Panc1 (cell line): ENCODE results near the gene KRT16. TPM values are rescaled to one million over a fixed set of nuclear protein-coding genes. Genes with fewer than 3 reads are reported as not detected.
"Not testable (repeated sequence)": the region's sequence is repeated elsewhere in the genome, so short reads cannot be mapped to it uniquely, and the experiment has no call there.

Experiments used
- ATAC-seq: fragments of 200-7000 bp; cut with Tn5 transposase; 2 replicates; pipeline ENCODE4 v1.9.1; 2020; ENCODE audit warnings: mild to moderate bottlenecking, moderate library complexity
- BruUV-seq: library from RNA; stranded (reverse); fragments of 400-500 nt; replicated peaks from 2 replicates; lab custom pipeline; 2021; lab: Mats Ljungman, UMichigan
- CTCF ChIA-PET: fragments of 300-600 bp; sonication (Branson Sonifier 250); formaldehyde crosslinking; loops from one replicate; lab custom pipeline; 2022; ENCODE audit warnings: antibody characterized with exemption; lab: Charles Lee
- POLR2A ChIA-PET: fragments of 300-600 bp; sonication (Branson Sonifier 250); formaldehyde crosslinking; loops from one replicate; lab custom pipeline; 2022; ENCODE audit warnings: antibody characterized with exemption; lab: Charles Lee
- DNase-seq: peaks from one replicate; pipeline ENCODE4 v3.0.0-alpha.2; 2010; ENCODE audit warnings: low read depth, low spot score
- H3K27ac ChIP-seq: 2 replicates; pipeline ENCODE4 v1.5.1; 2011; ENCODE audit warnings: mild to moderate bottlenecking, low read length, inconsistent platforms
- H3K27me3 ChIP-seq: fragments of 200-500 bp; sonication (Bioruptor generic); 2 replicates; pipeline ENCODE4 v1.6.0; 2014; ENCODE audit warnings: low read length, inconsistent platforms; ENCODE audit not compliant: control insufficient read depth, insufficient read depth
- H3K36me3 ChIP-seq: fragments of 200-500 bp; sonication (Bioruptor generic); 2 replicates; pipeline ENCODE4 v1.5.1; 2014; ENCODE audit warnings: inconsistent platforms, mild to moderate bottlenecking, low read length, moderate library complexity; ENCODE audit not compliant: control insufficient read depth, insufficient read depth
- H3K4me1 ChIP-seq: 2 replicates; pipeline ENCODE4 v1.5.1; 2011; ENCODE audit warnings: inconsistent platforms, mild to moderate bottlenecking, low read length, moderate library complexity; ENCODE audit not compliant: control insufficient read depth, insufficient read depth
- H3K4me3 ChIP-seq, 2 experiments: 2 replicates each; pipeline ENCODE4 v1.5.1; 2011 to 2012; ENCODE audit warnings: low read depth in 2 of 2, low read length in 2 of 2, mild to moderate bottlenecking in 2 of 2, inconsistent platforms in 1 of 2, moderate library complexity in 1 of 2
- H3K9me3 ChIP-seq: fragments of 200-500 bp; sonication (Bioruptor generic); 2 replicates; pipeline ENCODE4 v1.5.1; 2014; ENCODE audit warnings: low read depth, mild to moderate bottlenecking, inconsistent platforms, low read length, moderate library complexity; ENCODE audit not compliant: control insufficient read depth, insufficient read depth
- CTCF ChIP-seq: fragments of 450-650 bp; IDR thresholded peaks from 2 replicates; pipeline ENCODE4 v1.5.1; 2017; ENCODE audit warnings: mild to moderate bottlenecking
- SIN3A ChIP-seq: IDR thresholded peaks from 2 replicates; pipeline ENCODE4 v1.6.1; 2012; ENCODE audit warnings: low read depth, mild to moderate bottlenecking, low read length, moderate library complexity, borderline replicate concordance; ENCODE audit not compliant: insufficient read depth
- TCF7L2 ChIP-seq: IDR thresholded peaks from 2 replicates; pipeline ENCODE4 v1.6.1; 2011; ENCODE audit warnings: mild to moderate bottlenecking, low read depth, low read length, inconsistent platforms
- in situ Hi-C: cut with HindIII; loops from 2 replicates; pipeline ENCODE4 v1.10.0; 2016; ENCODE audit warnings: low sequenced_read_pairs, low pct_unique_long_range_greater_than_20kb
- intact Hi-C: fragments of 100-400 bp; cut with micrococcal nuclease; formaldehyde crosslinking; loops from one replicate; pipeline ENCODE4 v1.10.0; 2022; ENCODE audit not compliant: unreplicated experiment
- total RNA-seq: library from RNA; stranded (reverse); gene quantifications from one replicate; pipeline ENCODE4 v1.2.1, GENCODE V29; 2021; ENCODE audit not compliant: unreplicated experiment
- TF ChIP-seq, protein P1 (sequence below), 2 experiments: IDR thresholded peaks; 2 replicates each; pipeline ENCODE4 v1.6.1; 2011 to 2012; ENCODE audit warnings: low read depth in 2 of 2, control low read depth in 1 of 2, low read length in 1 of 2, mild to moderate bottlenecking in 1 of 2, moderate library complexity in 1 of 2; ENCODE audit not compliant: insufficient read depth in 1 of 2

Gene KRT16
- total RNA-seq, 1 experiment from 2014 or later = 1.6 TPM

DNA sequence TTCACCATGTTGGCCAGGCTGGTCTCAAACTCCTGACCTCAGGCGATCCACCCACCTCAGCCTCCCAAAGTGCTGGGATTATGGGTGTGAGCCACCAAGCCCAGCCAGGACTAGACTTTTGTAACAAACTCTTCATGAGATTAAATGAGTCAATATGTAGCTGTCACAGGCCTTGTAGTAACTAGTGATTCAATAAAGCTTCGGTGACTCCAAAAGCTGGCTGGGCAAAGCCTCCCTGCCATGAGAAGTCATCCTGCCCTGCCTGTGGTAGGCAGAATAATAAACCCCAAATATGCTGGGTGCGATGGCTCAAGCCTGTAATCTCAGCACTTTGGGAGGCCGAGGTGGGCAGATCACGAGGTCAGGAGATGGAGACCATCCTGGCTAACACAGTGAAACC lies 28.0 kb upstream of the KRT16 start:
- ChIA-PET CTCF (interaction anchor here (0.6 to 1.5 kb wide), 2 partner anchors 22 to 38 kb away, joined by 3 to 4 read pairs; no protein-coding TSS in a partner anchor), POLR2A (interaction anchor here (1.1 kb wide), 1 partner anchor 49 kb away, joined by 3 read pairs; the partner anchor contains the start of gene EIF1)
- H3K9me3 ChIP-seq, H3K27ac ChIP-seq, H3K4me1 ChIP-seq, H3K36me3 ChIP-seq, H3K4me3 ChIP-seq, ATAC-seq, H3K27me3 ChIP-seq, intact Hi-C loops, DNase-seq, BruUV-seq: not testable (repeated sequence)
- in situ Hi-C loops = loop anchor here (25.0 kb wide), 1 partner anchor 103 kb away; the partner anchor contains the start of gene KRT19

- ATAC-seq (no peak; the same call in 1 of the 2 replicates), DNase-seq (no peak)
- CTCF ChIA-PET = interaction anchor here (1.1 to 1.5 kb wide), 2 partner anchors 23 to 60 kb away, joined by 3 to 4 read pairs; no protein-coding TSS in a partner anchor
- BruUV-seq = no TSS peak
- no peaks in the 10 kb centered on the region for H3K27me3 ChIP-seq
- POLR2A ChIA-PET = interaction anchor here (0.7 to 1.1 kb wide), 2 partner anchors 49 to 109 kb away, joined by 3 to 4 read pairs; partner anchors contain the start of gene EIF1
- H3K4me1 ChIP-seq = peaks cover 10% of the 10 kb centered on the region
- H3K27ac ChIP-seq = no peak overlapping the region
- no peaks in the 10 kb centered on the region for H3K36me3 ChIP-seq
- no peak overlapping the region for H3K4me3 ChIP-seq
- intact Hi-C loops (no loop called here), in situ Hi-C loops (loop anchor here (25.0 kb wide), 1 partner anchor 102 kb away; the partner anchor contains the start of gene KRT19)
- no peaks in the 10 kb centered on the region for H3K9me3 ChIP-seq
- TF ChIP-seq CTCF (no peak), SIN3A (no peak)
- TF ChIP-seq, protein P1, sequence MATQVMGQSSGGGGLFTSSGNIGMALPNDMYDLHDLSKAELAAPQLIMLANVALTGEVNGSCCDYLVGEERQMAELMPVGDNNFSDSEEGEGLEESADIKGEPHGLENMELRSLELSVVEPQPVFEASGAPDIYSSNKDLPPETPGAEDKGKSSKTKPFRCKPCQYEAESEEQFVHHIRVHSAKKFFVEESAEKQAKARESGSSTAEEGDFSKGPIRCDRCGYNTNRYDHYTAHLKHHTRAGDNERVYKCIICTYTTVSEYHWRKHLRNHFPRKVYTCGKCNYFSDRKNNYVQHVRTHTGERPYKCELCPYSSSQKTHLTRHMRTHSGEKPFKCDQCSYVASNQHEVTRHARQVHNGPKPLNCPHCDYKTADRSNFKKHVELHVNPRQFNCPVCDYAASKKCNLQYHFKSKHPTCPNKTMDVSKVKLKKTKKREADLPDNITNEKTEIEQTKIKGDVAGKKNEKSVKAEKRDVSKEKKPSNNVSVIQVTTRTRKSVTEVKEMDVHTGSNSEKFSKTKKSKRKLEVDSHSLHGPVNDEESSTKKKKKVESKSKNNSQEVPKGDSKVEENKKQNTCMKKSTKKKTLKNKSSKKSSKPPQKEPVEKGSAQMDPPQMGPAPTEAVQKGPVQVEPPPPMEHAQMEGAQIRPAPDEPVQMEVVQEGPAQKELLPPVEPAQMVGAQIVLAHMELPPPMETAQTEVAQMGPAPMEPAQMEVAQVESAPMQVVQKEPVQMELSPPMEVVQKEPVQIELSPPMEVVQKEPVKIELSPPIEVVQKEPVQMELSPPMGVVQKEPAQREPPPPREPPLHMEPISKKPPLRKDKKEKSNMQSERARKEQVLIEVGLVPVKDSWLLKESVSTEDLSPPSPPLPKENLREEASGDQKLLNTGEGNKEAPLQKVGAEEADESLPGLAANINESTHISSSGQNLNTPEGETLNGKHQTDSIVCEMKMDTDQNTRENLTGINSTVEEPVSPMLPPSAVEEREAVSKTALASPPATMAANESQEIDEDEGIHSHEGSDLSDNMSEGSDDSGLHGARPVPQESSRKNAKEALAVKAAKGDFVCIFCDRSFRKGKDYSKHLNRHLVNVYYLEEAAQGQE (IDR thresholded peaks at IDR 0.05; ENCODE audit: insufficient read depth in 1 of 2, low read depth in 2 of 2, low read length in 1 of 2) = no peak
Observed at GRCh38 chr17:41639492-41640473, 27.2 kb upstream of the KRT16 start.

DNA sequence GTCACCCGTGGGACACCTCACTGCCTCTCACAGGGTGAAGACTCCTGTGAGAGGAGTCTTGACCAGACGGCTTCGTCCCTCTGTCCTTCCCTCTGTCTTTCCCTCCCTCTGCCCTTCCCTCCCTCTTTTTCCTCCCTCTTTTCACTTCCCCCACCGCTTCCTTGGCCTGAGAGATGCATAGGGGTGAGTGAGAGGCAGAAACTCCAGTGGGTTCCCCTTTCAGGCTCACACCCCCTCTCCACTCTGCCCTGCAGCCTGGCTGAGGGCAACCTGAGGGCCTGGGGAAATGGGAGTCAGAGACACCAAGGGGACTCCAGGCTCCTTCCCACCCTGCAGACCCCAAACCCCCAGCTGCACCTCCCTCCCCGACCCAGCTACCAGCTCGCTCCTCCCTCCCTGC lies 26.4 kb upstream of the KRT16 start:
- H3K4me1 ChIP-seq = peaks cover 12% of the 10 kb centered on the region
- H3K4me3 ChIP-seq = no peak overlapping the region
- BruUV-seq = no TSS peak
- H3K27ac ChIP-seq = no peak overlapping the region
- CTCF ChIA-PET = interaction anchor here (1.1 kb wide), 1 partner anchor 59 kb away, joined by 3 read pairs; no protein-coding TSS in a partner anchor
- H3K36me3 ChIP-seq = no peaks in the 10 kb centered on the region
- intact Hi-C loops = no loop called here
- no peak for DNase-seq
- no peaks in the 10 kb centered on the region for H3K27me3 ChIP-seq
- in situ Hi-C loops = loop anchor here (25.0 kb wide), 1 partner anchor 102 kb away; the partner anchor contains the start of gene KRT19
- ATAC-seq = no peak
- TF ChIP-seq TCF7L2 = no peak
- TF ChIP-seq, protein P1 (IDR thresholded peaks at IDR 0.05; ENCODE audit: insufficient read depth in 1 of 2, low read depth in 2 of 2, low read length in 1 of 2) = no peak
- POLR2A ChIA-PET = no interaction called here
- H3K9me3 ChIP-seq = no peaks in the 10 kb centered on the region
